SK-N-MC (cell line): Measurements from ENCODE around the gene COL9A1.

ENCODE experiments used
- EZH2 ChIP-seq: fragments of 200-600 bp; sonication (generic); IDR thresholded peaks from one replicate; pipeline ENCODE4 v1.6.1; 2017; ENCODE audit warnings: antibody characterized with exemption
- POLR2AphosphoS5 ChIP-seq: IDR thresholded peaks from 2 replicates; pipeline ENCODE4 v1.6.1; 2012; ENCODE audit warnings: mild to moderate bottlenecking, low read depth, low read length, borderline replicate concordance

DNA sequence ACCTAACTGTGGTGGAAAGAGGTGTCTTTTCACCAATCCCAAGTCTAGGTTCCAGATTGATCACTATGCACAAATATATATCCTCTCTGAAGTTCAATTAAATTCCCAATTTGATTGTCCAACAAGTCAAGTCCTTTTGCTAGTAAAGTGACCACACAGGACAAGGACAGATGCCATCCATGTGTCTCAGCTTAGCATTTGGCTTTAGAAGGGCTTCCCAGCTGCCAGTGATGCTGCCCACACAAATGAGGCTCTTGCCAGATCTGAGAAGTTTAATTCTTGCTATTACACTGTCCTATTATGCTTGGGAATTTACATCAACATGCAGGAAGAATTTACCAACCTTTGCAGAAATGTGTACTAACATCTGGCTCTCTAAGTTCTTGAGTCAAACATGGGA is 108.5 kb downstream of the COL9A1 start:
- no peak for TF ChIP-seq EZH2
- TF ChIP-seq POLR2AphosphoS5 = no peak
